Suprapubic skin (tissue), 3 donors: ENCODE results near the gene HM13.

ENCODE experiments used
- EP300 ChIP-seq: sonication (generic); formaldehyde crosslinking; IDR thresholded peaks from one replicate; pipeline ENCODE4 v1.6.1; 2017; ENCODE audit warnings: antibody characterized with exemption
- POLR2A ChIP-seq, 2 donors: fragments of 450-650 bp; IDR thresholded peaks; one replicate each; pipeline ENCODE4 v1.6.1; 2017; ENCODE audit warnings: antibody characterized with exemption in 2 of 2, mild to moderate bottlenecking in 2 of 2, moderate library complexity in 2 of 2
- TF ChIP-seq, protein P1 (sequence below), 2 donors: fragments of 200-600 bp in 1 of 2; fragments of 450-650 bp in 1 of 2; sonication (generic) in 1 of 2; IDR thresholded peaks; one replicate each; pipeline ENCODE4 v1.5.1; 2016 to 2019; ENCODE audit warnings: antibody characterized with exemption in 2 of 2, mild to moderate bottlenecking in 1 of 2, moderate library complexity in 1 of 2

GRCh38 chr20:31547720-31548298, 33.6 kb downstream of the HM13 start:
- TF ChIP-seq, protein P1, sequence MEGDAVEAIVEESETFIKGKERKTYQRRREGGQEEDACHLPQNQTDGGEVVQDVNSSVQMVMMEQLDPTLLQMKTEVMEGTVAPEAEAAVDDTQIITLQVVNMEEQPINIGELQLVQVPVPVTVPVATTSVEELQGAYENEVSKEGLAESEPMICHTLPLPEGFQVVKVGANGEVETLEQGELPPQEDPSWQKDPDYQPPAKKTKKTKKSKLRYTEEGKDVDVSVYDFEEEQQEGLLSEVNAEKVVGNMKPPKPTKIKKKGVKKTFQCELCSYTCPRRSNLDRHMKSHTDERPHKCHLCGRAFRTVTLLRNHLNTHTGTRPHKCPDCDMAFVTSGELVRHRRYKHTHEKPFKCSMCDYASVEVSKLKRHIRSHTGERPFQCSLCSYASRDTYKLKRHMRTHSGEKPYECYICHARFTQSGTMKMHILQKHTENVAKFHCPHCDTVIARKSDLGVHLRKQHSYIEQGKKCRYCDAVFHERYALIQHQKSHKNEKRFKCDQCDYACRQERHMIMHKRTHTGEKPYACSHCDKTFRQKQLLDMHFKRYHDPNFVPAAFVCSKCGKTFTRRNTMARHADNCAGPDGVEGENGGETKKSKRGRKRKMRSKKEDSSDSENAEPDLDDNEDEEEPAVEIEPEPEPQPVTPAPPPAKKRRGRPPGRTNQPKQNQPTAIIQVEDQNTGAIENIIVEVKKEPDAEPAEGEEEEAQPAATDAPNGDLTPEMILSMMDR (IDR thresholded peaks at IDR 0.05) = no peak
- TF ChIP-seq POLR2A (IDR thresholded peaks at IDR 0.05) = no peak
- no peak for TF ChIP-seq EP300
